Mucosa of gallbladder (tissue), 1 donor: ENCODE data around the gene TSPO. TPM values are rescaled to one million over a fixed set of nuclear protein-coding genes. Genes with fewer than 3 reads are reported as not detected.
"Not testable (repeated sequence)": the region's sequence is repeated elsewhere in the genome, so short reads cannot be mapped to it uniquely, and the experiment has no call there.

Experiments
- DNase-seq: peaks from one replicate; pipeline ENCODE4 v3.0.0-alpha.2; 2020; ENCODE audit warnings: low spot score
- total RNA-seq: library from RNA; stranded (reverse); gene quantifications from one replicate; pipeline ENCODE4 v1.2.1, GENCODE V29; 2021
- donor health status: DM: no; HTN: no; CAD: no.

TSPO gene
- total RNA-seq, 1 donor from 2014 or later: 322 TPM

DNA sequence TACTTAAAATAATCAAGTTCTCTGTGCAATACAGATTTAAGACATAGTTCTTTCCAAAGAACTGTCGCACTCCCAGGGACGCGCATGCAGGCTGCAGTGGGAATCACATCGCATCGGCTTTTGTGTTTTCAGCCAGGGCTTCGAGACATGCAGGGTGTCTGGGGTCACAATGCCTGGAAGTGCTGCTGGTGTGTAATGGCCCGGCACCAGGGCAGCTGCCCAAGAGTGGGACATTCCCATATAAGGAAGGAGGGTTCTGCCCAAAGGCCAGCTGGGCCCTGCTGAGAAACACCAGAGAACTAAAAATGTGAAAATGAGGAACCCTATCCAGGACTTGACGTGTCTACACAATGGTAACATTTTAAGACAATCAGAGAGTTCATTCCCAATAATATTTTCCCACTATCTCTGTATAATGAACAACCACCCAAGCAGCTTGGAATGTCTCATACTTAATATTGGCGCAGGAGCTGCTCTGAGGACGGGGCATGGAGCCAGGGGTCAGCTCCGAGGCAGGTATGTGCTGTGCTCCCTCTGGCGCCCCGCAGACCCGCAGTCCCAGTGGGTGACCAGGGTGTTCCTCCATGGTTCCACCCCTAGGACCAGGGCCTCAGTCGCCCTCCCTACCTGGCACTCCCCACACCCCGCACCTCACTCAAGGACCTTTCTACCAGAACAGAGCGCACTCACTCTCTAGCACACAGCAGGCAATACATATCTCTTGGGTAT lies 19.4 kb upstream of the TSPO start:
- DNase-seq: no peak

DNA sequence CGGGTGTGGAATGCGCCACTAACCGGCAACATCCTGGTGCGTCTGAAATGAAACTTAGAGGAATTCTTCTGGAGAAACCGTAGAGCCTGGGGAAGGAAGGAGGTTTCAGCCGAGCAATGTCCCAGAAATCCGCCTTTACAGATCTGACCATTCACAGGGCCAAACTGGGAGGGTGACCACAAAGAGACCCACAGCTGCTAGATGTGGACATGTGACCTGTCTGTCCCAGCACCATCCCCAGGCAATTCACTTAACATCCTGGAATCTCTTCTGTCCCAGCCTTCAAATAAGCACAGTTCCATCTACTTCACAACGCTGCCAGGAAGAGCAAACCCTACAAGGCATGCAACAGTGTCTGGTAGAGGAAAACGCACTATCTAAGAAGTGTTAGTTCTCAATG lies 18.0 kb upstream of the TSPO start:
- DNase-seq: no peak

DNA sequence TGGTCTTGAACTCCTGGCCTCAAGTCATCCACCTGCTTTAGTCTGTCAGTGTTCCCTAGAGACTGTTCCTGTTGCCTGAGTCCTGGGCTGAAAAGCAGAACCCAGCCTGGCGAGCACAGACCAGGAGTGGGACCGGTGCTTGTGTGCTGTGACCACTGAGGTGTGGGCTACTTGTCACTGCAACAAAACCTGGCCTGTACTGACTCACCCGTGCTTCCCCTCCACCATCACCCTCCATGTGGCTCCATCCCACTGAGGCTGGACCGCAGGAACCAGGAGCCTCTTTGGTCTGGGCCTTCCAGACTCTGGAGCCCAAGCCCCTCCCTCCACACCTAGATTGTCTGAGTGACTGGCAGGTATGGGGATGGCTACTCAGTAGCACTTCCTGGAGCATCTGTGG lies 16.8 kb upstream of the TSPO start:
- DNase-seq: no peak

DNA sequence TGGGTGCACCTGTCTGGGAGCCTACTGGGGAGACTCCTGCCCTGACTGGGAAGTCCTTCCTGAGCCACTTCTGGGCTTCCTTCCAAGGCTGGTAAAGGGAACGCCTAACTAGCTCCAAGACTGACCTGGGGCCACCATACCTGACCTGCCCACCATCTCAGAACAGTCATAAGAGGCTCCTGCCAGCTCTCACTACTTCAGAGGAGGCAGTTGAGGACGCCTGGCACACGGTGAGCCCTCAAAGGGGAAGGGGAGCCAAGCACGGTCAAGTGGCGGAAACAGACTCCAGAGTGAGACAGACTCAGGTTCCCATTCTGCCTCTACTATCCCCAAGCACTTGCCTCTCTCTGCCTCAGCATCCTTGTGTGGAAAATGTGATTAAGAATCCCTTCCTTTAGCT lies 15.8 kb upstream of the TSPO start:
- no peak for DNase-seq

DNA sequence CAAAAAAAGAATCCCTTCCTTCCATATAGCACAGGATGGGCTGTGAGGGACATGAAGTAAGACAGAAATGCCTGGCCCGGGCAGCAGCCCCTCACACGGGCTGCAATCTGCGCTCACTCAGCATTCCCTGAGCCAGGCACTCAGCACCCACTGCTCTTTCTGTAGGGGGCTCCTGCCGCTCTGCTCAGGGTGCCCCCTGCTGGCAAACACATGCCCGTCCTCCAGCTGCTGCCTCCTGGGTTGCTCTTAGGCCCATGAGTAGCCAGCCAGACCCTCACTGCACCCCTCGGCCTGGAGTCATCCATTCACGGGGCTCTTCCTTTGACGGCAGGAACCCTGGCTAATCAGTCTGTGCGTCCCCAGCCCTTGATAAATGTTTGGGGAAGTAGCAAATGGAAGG lies 15.1 kb upstream of the TSPO start:
- no peak for DNase-seq

DNA sequence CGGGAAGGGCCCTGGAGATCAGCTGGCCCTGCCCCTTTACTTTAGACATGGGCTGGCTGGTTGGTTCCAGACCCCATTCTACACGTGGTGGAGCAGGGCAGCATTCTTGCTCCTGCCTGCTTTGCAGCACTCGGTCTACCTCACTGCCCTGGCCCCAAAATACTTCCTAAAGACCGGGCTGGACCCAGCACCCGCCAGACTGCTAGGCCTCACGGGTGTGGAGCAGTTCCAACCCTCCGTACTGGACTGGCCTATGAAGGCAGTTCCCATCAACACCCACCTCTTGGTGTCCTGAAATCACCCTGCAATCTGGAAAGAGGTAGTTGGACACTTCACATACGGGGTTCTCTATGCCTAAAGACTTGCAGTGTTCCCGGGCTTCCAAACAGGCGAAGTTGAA lies 14.6 kb upstream of the TSPO start:
- DNase-seq: no peak

DNA sequence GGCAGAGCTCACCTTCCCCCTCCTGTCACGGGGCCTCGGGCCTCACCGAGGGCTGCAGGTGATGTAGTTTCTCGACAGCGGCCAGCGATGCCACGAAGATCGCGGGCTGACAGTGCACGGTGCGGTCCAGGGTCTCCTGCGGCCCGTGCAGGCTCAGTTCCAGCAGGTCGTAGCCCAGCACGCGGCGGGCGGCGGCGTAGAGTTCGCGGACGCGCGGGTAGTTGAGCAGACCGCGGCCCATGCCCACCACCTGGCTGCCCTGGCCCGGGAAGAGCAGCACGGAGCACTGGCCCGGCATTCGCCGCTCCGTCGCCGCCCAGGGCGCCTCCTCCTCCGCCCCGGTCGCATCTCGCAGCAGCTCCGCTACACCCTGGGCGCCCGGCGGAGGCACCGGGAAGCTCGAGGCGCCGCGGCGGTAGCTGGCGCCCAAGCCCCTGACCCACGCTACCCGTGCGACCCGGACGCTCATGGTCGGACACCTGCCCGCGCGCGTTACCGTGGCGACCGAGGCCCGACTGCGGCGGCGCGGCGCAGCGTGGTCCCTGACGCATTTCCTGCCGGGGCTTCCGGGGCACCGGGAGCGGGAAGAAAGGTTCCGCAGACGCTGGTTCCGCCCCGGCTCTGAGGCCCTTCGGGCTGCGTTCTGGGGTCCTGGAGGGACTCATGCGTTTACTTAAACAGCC lies 8.3 kb upstream of the TSPO start, which contains the start of gene MCAT:
Gene MCAT (minus strand): TSS at position 519 of the 683 bp plus-strand sequence. CDS start 50 bp downstream, at position 469.
- DNase-seq: peak; percentile 85

DNA sequence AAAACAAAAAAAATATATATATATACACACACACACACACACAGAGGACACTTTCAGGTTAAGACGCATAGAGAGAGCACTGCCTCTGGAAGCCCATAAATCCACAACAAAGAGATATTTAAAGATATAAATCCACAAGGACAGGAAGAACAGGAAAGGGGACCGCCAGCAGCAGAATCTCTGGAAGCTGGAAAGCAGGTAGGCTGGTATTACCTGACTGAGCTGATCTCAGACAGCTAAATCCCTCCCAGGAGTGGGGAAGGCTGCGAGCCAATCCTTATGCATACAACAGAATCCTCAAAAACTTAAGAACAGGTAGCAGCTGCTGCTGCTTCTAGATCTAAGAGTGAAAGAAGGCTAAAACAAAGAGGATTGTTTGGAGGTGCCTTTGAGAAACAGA lies 6.4 kb upstream of the TSPO start:
- DNase-seq: no peak

DNA sequence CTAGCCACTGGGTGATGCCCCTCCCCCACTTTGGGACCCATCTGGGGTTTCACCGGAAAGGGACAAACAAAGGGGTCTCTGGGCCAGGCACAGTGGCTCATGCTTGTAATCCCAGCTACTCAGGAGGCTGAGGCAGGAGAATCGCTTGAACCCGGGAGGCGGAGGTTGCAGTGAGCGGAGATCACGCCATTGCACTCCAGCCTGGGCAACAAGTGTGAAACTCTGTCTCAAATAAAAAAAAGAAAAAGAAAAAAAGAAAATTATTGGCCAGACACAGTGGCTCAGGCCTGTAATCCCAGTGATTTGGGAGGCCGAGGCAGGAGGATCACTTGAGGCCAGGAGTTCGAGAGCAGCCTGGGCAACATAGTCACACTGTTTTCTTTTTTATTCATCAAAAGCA lies 6.0 kb upstream of the TSPO start:
- not testable (repeated sequence) for DNase-seq

DNA sequence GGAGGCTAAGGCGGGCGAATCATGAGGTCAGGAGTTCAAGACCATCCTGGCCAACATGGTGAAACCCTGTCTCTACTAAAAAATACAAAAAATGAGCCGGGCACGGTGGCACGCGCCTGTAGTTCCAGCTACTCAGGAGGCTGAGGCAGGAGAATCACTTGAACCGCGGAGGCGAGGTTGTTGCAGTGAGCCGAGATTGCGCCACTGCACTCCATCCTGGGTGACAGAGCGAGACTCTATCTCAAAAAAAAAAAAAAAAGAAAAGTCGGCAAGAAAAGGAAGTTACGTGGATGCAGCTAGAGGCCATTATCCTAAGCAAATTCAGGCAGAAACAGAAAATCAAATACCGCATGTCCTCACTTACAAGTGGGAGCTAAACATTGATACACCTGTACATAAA lies 5.0 kb upstream of the TSPO start:
- not testable (repeated sequence) for DNase-seq

DNA sequence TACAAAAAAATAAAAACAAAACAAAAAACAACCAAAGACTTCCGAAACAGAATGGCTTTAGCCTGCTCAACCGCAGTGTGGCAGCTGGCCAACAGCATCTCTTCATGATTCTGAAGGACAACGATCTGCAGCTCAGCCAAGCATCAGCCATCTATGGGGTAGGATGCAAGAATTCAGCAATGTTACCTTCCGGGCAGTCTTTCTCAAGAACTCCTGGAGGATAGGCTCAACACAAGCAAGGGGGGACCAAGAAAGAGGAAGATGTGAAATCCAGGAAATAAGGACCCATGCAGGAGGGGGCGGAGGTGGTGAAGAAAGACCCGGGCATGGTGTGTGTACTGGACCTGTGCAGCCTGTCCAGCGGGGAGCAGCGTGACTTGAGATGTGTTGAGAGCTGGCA lies 3.5 kb upstream of the TSPO start:
- no peak for DNase-seq

DNA sequence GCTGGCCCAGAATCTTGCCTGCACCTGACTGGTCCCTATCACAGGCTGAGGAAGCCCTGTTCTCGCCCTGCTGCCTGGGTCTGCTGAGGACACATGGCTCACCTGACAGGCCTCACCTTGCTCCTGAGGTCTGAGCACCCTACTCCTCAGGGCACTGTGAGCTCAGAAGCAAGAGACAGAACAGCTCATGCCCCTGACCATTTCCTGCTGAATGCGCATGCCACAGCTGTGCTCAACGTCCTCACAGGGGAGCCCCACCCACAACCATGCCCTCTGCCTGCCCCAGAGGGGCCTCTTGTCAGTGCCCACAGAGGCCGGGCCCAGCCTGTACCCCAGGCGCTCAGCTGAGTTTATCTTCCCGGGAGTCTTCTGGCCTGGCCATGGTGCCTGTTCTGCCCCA lies 2.8 kb upstream of the TSPO start:
- DNase-seq: no peak

DNA sequence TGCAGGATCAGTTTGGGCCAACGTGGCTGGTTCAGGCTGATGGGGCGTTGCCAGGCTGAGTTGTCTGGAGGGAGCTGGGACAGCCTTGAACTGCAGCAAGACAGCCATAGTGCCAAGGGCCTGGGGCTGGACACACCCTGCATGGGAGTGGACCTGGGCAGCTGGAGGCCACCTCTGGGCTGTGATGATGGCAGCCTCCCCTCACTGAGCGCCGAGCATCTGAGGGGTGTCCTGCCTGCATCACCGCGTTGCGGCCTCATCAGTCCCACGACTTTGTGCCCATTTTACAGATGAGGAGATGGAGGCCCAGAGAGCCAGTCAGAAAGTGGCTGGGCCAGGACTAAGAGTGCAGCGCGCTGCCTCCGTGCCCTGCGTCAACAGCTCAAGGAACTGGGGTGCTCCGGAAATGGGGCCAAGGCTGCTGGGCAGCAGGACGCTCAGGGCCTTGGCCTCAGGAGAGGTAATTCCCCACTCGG lies 590 bp upstream of the TSPO start:
- DNase-seq: no peak

DNA sequence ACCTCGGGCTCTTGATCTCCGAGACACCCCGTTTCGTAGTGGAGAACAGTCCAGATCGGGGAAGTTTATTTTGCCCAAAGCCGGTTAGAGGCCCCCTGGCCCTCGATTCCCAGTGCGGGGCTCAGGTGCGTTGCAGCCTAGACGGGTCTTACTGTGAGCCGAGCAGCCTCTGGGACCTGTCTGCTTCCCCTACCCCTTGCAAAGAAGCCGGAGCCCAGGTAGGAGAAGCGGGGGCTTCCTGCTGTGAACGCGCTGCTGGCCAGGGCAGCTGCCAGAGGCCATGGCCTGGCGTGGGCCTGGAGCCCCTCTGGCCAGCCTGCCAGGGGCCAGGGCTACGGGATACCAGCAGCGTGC lies 621 bp downstream of the TSPO start:
- DNase-seq: no peak

DNA sequence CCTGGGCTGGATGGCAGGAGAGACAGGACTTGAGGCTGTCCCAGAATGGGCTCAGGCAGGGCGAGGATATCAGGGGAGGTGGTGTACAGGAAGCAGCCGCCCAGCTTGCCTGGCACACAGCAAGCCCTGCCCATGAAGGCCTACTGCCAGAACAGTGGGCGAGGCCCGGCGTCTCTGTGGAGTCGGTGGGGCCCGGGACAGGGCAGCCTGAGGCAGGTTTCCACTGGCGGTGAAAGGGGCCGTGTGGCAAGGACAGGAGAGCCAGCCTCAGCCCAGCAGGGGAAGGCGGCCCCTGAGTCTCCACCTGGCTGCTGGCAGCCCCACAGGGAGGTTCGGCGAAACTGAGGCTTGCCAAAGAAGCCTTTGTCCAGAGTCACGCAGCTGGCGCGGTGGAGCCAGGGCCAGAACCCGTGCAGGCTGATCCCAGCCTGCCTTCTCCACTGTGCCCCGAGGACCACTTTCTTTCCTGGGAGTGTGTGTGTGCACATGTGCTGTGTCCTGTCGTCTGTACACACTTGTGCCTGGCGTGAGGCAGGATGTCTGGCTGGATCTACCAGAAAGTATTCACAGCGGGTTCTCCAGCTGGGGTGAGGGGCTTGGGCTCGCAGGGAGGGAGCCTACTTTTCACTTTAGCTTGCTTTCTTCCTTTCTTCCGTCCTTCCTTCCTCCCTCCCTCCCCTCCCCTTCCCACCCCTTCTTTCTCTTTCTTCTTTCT lies 1.2 kb downstream of the TSPO start:
- peak; percentile 76 for DNase-seq

DNA sequence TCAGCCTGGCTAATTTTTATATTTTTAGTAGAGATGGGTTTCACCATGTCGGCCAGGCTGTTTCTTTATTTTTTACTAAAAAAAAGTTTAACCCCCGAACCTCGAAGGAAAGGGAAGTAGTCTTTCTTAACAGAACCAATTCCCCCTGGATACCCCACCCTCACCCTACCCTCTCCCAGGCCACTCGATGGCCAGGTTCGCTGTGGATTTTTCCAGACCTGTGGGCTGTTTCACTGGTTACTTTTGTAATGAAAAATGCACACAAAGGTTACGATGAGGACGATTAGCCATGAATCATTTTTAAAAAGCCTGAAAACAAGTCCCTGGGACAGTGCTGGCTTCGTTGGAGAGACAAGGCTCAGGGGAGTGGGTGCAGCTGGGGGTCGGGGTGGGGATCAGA lies 2.5 kb downstream of the TSPO start:
- DNase-seq: no peak

DNA sequence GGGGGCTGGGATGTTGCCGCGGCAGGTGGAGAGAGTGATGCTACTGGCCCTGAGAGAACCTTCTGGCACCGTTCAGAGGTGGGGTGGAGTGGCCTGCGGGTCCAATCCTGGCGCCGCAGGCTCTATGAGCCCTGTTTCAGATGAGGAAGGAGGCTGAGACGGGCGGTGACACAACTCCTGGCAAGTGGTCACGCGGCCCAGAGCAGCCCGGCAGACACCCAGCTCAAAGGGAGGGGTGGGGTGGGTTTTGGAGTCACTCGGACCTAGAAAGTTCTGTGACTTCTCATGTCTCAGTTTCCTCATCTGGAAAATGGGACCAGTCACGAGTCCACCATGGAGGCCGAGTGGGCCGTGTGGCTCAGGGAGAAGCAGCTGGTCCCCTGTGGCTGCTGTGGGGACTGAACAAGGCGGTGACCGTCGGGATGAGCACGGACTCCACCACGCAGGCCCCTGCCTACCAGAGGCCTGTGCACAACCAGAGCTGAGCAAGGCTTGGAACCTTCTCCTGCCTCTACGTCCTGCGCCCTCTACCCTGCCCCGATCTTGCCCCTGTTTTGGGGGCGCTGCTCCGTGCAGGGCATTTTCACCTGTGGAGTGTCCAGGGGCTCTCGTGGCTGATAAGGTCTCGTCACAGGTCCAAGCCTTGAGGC lies 3.7 kb downstream of the TSPO start:
- DNase-seq: no peak

DNA sequence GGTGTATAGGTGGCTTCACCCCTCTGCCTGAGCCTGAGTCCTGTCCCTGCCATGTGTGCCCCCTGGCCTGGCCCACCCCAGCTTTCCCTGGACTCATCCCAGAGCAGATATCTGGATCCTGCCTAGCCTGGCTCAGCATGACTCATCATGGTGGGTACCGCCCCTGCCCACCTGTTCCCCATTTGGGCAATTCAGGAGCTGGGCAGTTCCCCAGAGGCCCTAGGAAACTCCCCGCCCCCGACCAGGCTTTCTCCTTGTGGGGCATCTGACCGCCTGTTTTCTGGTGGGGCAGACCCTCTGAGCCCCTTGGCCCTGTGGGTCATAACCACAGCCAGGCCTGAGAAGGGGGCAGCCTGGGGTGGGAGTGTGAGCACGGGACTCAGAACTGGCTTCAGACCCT lies 4.4 kb downstream of the TSPO start:
- no peak for DNase-seq

DNA sequence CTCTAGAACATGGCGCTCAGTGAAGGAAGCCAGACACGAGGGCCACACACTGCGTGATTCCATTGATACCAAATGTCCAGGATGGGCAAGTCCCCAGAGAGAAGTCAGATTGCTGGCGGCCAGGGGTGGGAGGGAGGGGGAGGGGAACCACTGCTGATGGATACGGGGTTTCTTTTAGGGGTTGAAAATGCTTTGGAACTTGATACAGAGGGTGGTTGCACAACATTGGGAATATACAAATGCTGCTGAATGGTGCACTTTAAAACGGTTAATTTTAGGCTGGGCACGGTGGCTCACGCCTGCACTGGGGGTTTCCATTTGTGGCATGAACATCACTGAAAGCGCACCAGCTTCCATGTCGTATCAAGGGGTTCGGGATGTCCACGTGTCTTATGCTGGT lies 5.1 kb downstream of the TSPO start:
- no peak for DNase-seq

DNA sequence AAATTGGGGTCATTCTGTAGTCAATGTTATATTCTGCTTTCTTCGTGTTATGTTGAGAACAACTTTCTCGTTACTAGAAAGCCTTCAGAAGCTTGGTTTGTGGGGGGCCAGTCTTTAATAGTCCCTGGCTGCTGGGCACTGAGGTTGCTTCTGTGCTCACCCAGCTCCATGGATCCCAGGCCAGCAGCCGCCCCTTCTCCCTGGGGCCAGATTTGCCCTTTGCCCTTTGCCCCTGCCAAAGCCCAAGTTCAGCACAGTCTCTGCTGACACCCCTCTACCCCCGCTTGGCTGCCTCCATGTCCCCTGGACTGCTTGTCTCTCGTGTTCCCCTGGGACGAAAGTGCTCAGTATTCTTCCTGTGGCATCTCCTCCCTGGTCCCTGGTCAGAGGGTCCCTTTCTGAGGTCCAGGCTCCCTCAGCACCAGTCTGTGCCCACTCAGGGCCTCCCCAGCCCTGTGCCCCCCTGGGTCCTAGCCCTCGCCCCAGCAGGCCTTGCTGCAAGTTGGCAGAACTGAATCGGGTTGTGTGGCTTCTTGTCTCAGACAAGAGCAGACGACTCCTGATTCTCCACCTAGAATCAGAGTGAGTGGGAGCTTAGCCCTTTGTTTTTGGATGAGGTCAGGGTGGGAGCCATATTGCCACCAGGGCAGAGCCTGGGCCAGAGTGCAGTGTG lies 6.7 kb downstream of the TSPO start:
- no peak for DNase-seq

DNA sequence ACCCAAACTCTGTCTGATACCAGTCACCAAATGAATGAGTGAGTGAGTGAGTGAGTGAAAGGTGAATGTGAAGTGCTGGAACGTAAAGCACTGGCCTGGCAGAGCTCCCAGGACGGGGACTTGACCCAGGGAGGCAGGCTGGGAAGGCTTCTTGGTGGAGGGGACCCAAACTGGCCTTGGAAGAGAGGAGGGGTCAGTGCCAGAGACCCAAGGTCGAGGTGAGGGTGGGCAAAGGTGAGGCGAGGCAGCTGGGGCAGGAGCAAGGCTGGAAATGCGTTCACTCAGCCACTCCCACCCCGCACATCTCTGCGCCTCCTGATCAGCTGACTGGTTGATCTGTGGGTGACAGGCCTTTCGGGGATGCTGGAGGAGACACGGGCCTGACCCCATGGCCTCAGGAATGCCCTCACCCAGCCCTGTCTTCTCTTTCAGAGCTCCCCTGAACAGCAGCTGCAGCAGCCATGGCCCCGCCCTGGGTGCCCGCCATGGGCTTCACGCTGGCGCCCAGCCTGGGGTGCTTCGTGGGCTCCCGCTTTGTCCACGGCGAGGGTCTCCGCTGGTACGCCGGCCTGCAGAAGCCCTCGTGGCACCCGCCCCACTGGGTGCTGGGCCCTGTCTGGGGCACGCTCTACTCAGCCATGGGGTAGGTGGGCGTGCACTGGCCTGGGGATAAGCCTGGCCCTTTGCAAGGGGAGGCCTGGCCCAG lies 7.6 kb downstream of the TSPO start:
- no peak for DNase-seq
